PFSK-1 (cell line): ENCODE measurements around the gene BAIAP3.

ENCODE experiments used
- FOXP2 ChIP-seq: optimal IDR thresholded peaks from 2 replicates; pipeline ENCODE3; 2011; ENCODE audit warnings: borderline replicate concordance, control low read depth, inconsistent platforms; ENCODE audit not compliant: insufficient read depth; ENCODE audit errors: extremely low read length, extremely low read depth
- POLR2AphosphoS5 ChIP-seq: IDR thresholded peaks from 2 replicates; pipeline ENCODE4 v1.6.1; 2012; ENCODE audit warnings: low read depth, mild to moderate bottlenecking, control low read depth, low read length, moderate library complexity
- SIN3A ChIP-seq: IDR thresholded peaks from 2 replicates; pipeline ENCODE4 v1.6.1; 2012; ENCODE audit warnings: mild to moderate bottlenecking, low read length, moderate library complexity, borderline replicate concordance; ENCODE audit not compliant: insufficient read depth
- TAF1 ChIP-seq: IDR thresholded peaks from 2 replicates; pipeline ENCODE4 v1.6.1; 2012; ENCODE audit warnings: low read length, control low read depth, borderline replicate concordance; ENCODE audit not compliant: insufficient read depth
- TF ChIP-seq, protein P1 (sequence below), 2 experiments: IDR thresholded peaks; 2 replicates each; pipeline versions ENCODE4 v1.6.1 to v1.8.0; 2011 to 2012; ENCODE audit warnings: low read depth in 2 of 2, low read length in 2 of 2, control low read depth in 1 of 2, inconsistent platforms in 1 of 2, mild to moderate bottlenecking in 1 of 2, moderate library complexity in 1 of 2; ENCODE audit not compliant: insufficient read depth in 1 of 2

BAIAP3 gene

DNA sequence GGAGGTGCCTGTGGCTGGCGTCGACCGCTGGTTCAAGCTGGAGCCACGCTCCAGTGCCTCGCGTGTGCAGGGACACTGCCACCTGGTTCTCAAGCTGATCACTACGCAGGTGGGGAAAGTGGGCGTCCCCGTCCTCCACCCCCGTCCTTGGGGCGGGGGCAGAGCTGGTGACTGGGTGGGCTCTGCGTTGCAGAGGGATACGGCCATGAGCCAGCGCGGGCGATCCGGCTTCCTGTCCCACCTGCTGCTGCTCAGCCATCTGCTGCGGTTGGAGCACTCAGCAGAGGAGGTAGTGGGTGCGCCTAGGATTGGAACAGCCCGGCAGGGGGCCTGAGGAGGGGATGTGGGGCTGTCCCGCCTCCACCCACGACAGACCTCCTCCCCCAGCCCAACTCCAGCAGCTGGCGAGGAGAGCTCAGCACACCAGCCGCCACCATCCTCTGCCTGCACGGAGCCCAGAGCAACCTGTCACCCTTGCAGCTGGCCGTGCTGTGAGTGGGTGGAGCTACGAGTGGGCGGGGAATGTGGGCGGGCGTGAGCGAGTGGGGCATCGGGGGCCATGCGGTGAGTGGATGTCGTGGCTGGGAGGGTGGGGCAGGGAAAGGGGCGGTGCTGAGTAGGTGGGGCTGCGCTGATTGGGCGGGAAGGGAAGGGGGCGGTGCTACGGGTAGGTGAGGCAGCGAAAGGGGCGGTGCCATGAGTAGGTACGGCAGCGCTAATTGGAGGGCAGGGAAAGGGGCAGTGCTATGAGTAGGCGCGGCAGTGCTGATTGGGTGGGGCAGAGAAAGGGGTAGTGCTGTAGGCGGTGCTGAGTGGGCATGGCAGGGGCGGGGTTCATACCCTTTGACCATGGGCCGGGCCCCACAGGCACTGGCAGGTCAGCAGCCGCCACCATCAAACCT is 9.3 kb downstream of the BAIAP3 start:
- TF ChIP-seq SIN3A, result 0 out of 2 replicates have a peak, but pooled peaks have one; percentile 22
- TF ChIP-seq, protein P1, sequence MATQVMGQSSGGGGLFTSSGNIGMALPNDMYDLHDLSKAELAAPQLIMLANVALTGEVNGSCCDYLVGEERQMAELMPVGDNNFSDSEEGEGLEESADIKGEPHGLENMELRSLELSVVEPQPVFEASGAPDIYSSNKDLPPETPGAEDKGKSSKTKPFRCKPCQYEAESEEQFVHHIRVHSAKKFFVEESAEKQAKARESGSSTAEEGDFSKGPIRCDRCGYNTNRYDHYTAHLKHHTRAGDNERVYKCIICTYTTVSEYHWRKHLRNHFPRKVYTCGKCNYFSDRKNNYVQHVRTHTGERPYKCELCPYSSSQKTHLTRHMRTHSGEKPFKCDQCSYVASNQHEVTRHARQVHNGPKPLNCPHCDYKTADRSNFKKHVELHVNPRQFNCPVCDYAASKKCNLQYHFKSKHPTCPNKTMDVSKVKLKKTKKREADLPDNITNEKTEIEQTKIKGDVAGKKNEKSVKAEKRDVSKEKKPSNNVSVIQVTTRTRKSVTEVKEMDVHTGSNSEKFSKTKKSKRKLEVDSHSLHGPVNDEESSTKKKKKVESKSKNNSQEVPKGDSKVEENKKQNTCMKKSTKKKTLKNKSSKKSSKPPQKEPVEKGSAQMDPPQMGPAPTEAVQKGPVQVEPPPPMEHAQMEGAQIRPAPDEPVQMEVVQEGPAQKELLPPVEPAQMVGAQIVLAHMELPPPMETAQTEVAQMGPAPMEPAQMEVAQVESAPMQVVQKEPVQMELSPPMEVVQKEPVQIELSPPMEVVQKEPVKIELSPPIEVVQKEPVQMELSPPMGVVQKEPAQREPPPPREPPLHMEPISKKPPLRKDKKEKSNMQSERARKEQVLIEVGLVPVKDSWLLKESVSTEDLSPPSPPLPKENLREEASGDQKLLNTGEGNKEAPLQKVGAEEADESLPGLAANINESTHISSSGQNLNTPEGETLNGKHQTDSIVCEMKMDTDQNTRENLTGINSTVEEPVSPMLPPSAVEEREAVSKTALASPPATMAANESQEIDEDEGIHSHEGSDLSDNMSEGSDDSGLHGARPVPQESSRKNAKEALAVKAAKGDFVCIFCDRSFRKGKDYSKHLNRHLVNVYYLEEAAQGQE (IDR thresholded peaks at IDR 0.05; ENCODE audit: insufficient read depth in 1 of 2, low read depth in 2 of 2, low read length in 2 of 2), result no peak

DNA sequence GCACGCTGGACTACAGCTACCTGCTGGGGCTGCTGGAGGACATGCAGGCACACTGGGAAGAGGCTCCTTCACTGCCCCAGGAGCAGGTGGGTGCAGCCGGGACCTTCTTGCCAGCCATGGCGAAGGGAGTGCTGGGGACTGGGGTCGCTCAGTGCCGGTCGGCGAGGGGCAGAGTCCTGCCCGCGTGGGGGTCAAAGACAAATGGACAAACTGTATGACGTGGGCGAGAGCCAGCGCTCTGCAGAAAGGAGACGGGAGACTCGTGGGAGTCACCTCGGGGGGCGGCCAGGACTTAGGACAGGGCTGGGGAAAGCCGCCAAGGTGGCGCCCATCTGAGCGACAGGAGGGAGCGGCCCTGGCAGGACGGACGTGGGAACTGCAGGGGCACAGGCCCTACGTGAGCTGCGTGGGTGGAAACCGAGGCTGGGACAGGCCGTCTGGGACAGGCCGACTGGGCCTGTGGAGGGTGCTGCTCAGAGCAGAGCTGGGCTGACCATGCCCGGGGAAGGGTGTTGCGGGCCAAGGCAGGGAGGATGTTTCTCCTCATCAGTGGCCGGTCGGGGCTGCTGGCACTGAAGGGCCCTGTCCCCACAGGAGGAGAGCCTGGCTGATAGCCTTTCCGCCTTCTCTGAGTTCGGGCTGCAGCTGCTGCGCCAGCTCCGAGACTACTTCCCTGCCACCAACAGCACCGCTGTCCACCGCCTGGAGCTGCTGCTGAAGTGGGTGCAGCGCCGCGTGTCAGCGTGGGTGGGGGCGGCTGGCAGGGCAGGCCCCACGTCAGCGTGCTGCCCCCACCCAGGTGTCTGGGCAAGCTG is 10.2 kb downstream of the BAIAP3 start:
- no peak for TF ChIP-seq POLR2AphosphoS5

DNA sequence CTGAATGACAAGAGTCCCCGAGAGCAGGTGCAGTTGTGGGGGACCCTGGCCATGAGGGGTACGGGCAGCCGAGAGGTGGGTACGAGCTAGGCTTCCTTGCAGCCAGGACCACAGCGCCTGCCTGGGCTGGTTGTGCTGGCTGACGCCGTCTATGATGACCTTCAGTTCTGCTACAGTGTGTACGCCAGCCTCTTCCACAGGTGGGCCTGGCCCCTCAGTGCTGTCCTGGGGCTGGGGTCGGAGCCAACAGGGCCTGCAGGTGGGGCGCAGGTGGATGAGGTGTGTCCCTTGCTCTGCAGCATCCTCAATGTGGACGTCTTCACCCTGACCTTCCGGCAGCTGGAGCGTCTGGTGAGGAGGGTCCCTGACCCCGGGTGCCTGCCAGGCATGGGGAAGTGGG is 11.1 kb downstream of the BAIAP3 start:
- TF ChIP-seq SIN3A (no peak), POLR2AphosphoS5 (no peak), TAF1 (no peak), FOXP2 (no peak)
- TF ChIP-seq, protein P1 (IDR thresholded peaks at IDR 0.05; ENCODE audit: insufficient read depth in 1 of 2, low read depth in 2 of 2, low read length in 2 of 2), result no peak

DNA sequence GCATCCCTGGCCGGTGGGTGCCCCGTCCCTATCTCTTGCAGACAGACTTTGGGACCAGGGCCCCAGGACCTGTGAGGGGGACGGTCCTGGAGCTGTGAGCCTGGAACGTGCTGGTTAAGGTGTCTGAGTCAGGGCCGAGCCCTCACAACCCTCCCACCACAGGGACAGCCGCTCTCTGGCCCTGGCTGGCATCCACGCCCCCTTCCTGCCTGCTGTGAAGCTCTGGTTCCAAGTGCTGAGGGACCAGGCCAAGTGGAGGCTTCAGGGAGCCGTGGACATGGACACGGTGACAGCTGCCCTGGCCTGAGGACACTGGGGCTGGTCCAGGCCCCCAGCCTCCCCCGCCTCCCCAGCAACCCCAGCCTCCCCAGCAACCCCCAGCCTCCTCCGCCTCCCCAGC is 11.6 kb downstream of the BAIAP3 start:
- TF ChIP-seq POLR2AphosphoS5, result no peak
- no peak for TF ChIP-seq TAF1
- TF ChIP-seq, protein P1 (IDR thresholded peaks at IDR 0.05; ENCODE audit: insufficient read depth in 1 of 2, low read depth in 2 of 2, low read length in 2 of 2), result no peak
- no peak for TF ChIP-seq SIN3A
- no peak for TF ChIP-seq FOXP2

DNA sequence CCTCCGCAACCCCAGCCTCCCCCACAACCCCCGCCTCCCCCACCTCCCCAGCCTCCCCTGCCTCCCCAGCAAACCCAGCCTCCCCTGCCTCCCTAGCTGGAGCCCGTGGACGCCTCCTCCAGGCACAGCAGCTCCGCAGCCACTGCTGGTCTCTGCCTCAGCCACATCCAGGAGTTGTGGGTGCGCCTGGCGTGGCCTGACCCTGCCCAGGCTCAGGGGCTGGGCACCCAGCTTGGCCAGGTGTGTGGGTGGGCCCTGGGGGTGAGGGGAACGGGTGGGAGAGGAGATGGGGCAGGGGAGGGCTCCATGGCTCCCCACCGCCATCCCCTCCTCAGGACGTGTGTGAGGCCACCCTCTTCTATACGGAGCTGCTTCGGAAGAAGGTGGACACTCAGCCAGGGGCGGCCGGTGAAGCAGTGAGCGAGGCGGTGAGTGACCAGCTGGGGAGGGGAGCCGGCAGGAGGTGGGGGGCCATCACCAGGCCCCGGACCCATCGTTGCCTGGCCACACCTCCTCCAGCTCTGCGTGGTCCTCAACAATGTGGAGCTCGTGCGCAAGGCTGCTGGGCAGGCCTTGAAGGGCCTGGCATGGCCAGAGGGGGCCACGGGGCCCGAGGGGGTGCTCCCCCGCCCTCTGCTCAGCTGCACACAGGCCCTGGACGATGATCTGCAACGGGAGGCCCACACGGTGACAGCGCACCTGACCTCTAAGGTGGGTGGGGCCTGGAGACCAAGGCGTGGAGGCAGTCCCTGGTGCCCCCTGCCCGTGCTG is 12.4 kb downstream of the BAIAP3 start:
- TF ChIP-seq FOXP2 (no peak), TAF1 (no peak), POLR2AphosphoS5 (no peak), SIN3A (no peak)
- TF ChIP-seq, protein P1 (IDR thresholded peaks at IDR 0.05; ENCODE audit: insufficient read depth in 1 of 2, low read depth in 2 of 2, low read length in 2 of 2), result no peak
